Measurements from ENCODE around the gene NPAS3.

The NPAS3 gene

GRCh38 chr14:33285902-33286700 is 347.4 kb downstream of the NPAS3 start:
- H3K36me3 ChIP-seq (ENCODE audit: control insufficient read depth in 1 of 2, insufficient read depth in 2 of 2, low read length in 2 of 2), result no peaks in the 10 kb centered on the region
- no peaks in the 10 kb centered on the region for H3K4me1 ChIP-seq (ENCODE audit: control insufficient read depth in 1 of 2, insufficient read depth in 2 of 2, low read length in 2 of 2)
- no peak overlapping the region for H3K18ac ChIP-seq (ENCODE audit: low read length)
- no CpG with 5 or more reads among the region's 5 CpGs for WGBS (ENCODE audit: extremely low coverage, insufficient coverage, insufficient read length)
- H3K27me3 ChIP-seq (ENCODE audit: insufficient read depth, low read length), result no peaks in the 10 kb centered on the region
- no peak overlapping the region for H2BK120ac ChIP-seq (ENCODE audit: insufficient read depth, low read length, poor library complexity)
- H2BK12ac ChIP-seq (ENCODE audit: low read length), result no peak overlapping the region
- H4K12ac ChIP-seq (ENCODE audit: low read depth, low read length), result no peak overlapping the region
- H4K8ac ChIP-seq (ENCODE audit: low read depth, low read length), result no peak overlapping the region
- no peak overlapping the region for H2BK5ac ChIP-seq (ENCODE audit: low read depth, low read length, poor library complexity)
- no peak overlapping the region for H3K27ac ChIP-seq (ENCODE audit: low read depth, low read length)
- H2AFZ ChIP-seq (ENCODE audit: insufficient read depth, low read length, poor library complexity), result no peak overlapping the region
- H3K79me1 ChIP-seq (ENCODE audit: low read length), result no peaks in the 10 kb centered on the region
- no peak overlapping the region for H3K4ac ChIP-seq (ENCODE audit: low read depth, low read length)
- H3K23ac ChIP-seq (ENCODE audit: low read length), result no peak overlapping the region
- no peak overlapping the region for H3K4me2 ChIP-seq (ENCODE audit: low read length)
- no peak for DNase-seq
- H3K14ac ChIP-seq (ENCODE audit: low read length), result no peak overlapping the region
- H3K79me2 ChIP-seq (ENCODE audit: control insufficient read depth, insufficient read depth, low read length, poor library complexity), result no peaks in the 10 kb centered on the region
- no peak overlapping the region for H2AK5ac ChIP-seq (ENCODE audit: low read length)
- H4K91ac ChIP-seq (ENCODE audit: low read depth, low read length), result no peak overlapping the region
- no peak overlapping the region for H3K9ac ChIP-seq (ENCODE audit: low read length)
- no peak overlapping the region for H3K4me3 ChIP-seq (ENCODE audit: low read depth, low read length)
- H3K9me3 ChIP-seq (ENCODE audit: insufficient read depth, low read depth, low read length), result no peaks in the 10 kb centered on the region

- Histone ChIP-seq H2BK5ac (ENCODE audit: low read depth, low read length, poor library complexity) (no peak overlapping the region), H3K79me1 (ENCODE audit: low read length) (no peaks in the 10 kb centered on the region), H3K9ac (ENCODE audit: low read length) (no peak overlapping the region), H3K4me1 (ENCODE audit: control insufficient read depth in 1 of 2, insufficient read depth in 2 of 2, low read length in 2 of 2) (no peaks in the 10 kb centered on the region), H3K27ac (ENCODE audit: low read depth, low read length) (no peak overlapping the region), H3K4ac (ENCODE audit: low read depth, low read length) (no peak overlapping the region), H3K27me3 (ENCODE audit: insufficient read depth, low read length) (no peaks in the 10 kb centered on the region), H3K4me3 (ENCODE audit: low read depth, low read length) (no peak overlapping the region), H3K18ac (ENCODE audit: low read length) (no peak overlapping the region), H4K12ac (ENCODE audit: low read depth, low read length) (no peak overlapping the region), H3K9me3 (ENCODE audit: insufficient read depth, low read depth, low read length) (no peaks in the 10 kb centered on the region), H2AK5ac (ENCODE audit: low read length) (no peak overlapping the region), H2AFZ (ENCODE audit: insufficient read depth, low read length, poor library complexity) (no peak overlapping the region), H3K23ac (ENCODE audit: low read length) (no peak overlapping the region), H4K8ac (ENCODE audit: low read depth, low read length) (no peak overlapping the region), H3K36me3 (ENCODE audit: control insufficient read depth in 1 of 2, insufficient read depth in 2 of 2, low read length in 2 of 2) (no peaks in the 10 kb centered on the region), H3K4me2 (ENCODE audit: low read length) (no peak overlapping the region), H2BK12ac (ENCODE audit: low read length) (no peak overlapping the region), H3K14ac (ENCODE audit: low read length) (no peak overlapping the region), H2BK120ac (ENCODE audit: insufficient read depth, low read length, poor library complexity) (no peak overlapping the region), H4K91ac (ENCODE audit: low read depth, low read length) (no peak overlapping the region), H3K79me2 (ENCODE audit: control insufficient read depth, insufficient read depth, low read length, poor library complexity) (no peaks in the 10 kb centered on the region)
- no peak for DNase-seq
- WGBS (ENCODE audit: extremely low coverage, insufficient coverage, insufficient read length), result no CpG with 5 or more reads among the region's 6 CpGs
Observed at GRCh38 chr14:33287189-33287588, 348.5 kb downstream of the NPAS3 start.

- no peak overlapping the region for H3K27ac ChIP-seq (ENCODE audit: low read depth, low read length)
Observed at GRCh38 chr14:33290641-33291040, 352.0 kb downstream of the NPAS3 start.

DNA sequence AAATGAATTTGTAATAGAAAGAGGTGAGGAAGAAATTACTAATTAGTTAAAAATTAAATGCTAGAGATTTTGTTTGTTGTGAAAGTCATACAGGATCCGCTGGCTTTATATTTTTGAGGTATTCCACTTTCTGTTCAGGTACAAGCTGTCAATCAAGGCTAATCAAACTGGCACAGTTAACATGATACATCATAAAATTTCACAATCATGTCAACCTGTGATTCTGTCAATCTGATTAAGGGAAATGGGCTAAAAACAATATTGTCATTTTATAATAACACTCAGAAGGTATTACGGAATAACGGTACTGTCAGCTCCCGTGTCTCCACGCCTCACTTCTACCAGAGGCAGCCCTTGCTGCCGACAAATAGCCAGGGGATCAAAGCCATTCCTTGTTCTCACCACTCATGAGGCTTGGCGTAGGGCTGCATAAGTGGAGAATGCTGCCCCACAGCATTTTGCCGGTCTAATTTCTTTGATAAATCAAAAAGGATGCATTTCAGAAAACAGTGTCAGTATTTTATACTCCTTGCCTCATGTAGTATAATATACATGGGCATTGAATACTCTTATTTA is 352.9 kb downstream of the NPAS3 start:
- Histone ChIP-seq H3K79me1 (ENCODE audit: low read length) (no peaks in the 10 kb centered on the region), H3K4ac (ENCODE audit: low read depth, low read length) (no peak overlapping the region), H2BK120ac (ENCODE audit: insufficient read depth, low read length, poor library complexity) (no peak overlapping the region), H3K4me1 (ENCODE audit: control insufficient read depth in 1 of 2, insufficient read depth in 2 of 2, low read length in 2 of 2) (no peaks in the 10 kb centered on the region), H3K9me3 (ENCODE audit: insufficient read depth, low read depth, low read length) (no peaks in the 10 kb centered on the region), H4K8ac (ENCODE audit: low read depth, low read length) (no peak overlapping the region), H3K4me3 (ENCODE audit: low read depth, low read length) (no peak overlapping the region), H3K36me3 (ENCODE audit: control insufficient read depth in 1 of 2, insufficient read depth in 2 of 2, low read length in 2 of 2) (no peaks in the 10 kb centered on the region), H3K14ac (ENCODE audit: low read length) (no peak overlapping the region), H4K12ac (ENCODE audit: low read depth, low read length) (no peak overlapping the region), H3K79me2 (ENCODE audit: control insufficient read depth, insufficient read depth, low read length, poor library complexity) (no peaks in the 10 kb centered on the region), H2AK5ac (ENCODE audit: low read length) (no peak overlapping the region), H3K18ac (ENCODE audit: low read length) (no peak overlapping the region), H3K4me2 (ENCODE audit: low read length) (no peak overlapping the region), H3K27ac (ENCODE audit: low read depth, low read length) (no peak overlapping the region), H3K9ac (ENCODE audit: low read length) (no peak overlapping the region), H2BK5ac (ENCODE audit: low read depth, low read length, poor library complexity) (no peak overlapping the region), H3K23ac (ENCODE audit: low read length) (no peak overlapping the region), H2AFZ (ENCODE audit: insufficient read depth, low read length, poor library complexity) (no peak overlapping the region), H4K91ac (ENCODE audit: low read depth, low read length) (no peak overlapping the region), H3K27me3 (ENCODE audit: insufficient read depth, low read length) (no peaks in the 10 kb centered on the region), H2BK12ac (ENCODE audit: low read length) (no peak overlapping the region)
- no CpG with 5 or more reads among the region's 8 CpGs for WGBS (ENCODE audit: extremely low coverage, insufficient coverage, insufficient read length)
- DNase-seq, result no peak

More at GRCh38 chr14:33290641-33291040, 352.0 kb downstream of the NPAS3 start:
- Histone ChIP-seq H3K79me1 (ENCODE audit: low read length) (no peaks in the 10 kb centered on the region), H3K4ac (ENCODE audit: low read depth, low read length) (no peak overlapping the region), H3K23ac (ENCODE audit: low read length) (no peak overlapping the region), H3K4me3 (ENCODE audit: low read depth, low read length) (no peak overlapping the region), H3K9ac (ENCODE audit: low read length) (no peak overlapping the region), H2BK12ac (ENCODE audit: low read length) (no peak overlapping the region), H3K4me2 (ENCODE audit: low read length) (no peak overlapping the region), H2BK120ac (ENCODE audit: insufficient read depth, low read length, poor library complexity) (no peak overlapping the region), H3K14ac (ENCODE audit: low read length) (no peak overlapping the region), H3K79me2 (ENCODE audit: control insufficient read depth, insufficient read depth, low read length, poor library complexity) (no peaks in the 10 kb centered on the region), H2BK5ac (ENCODE audit: low read depth, low read length, poor library complexity) (no peak overlapping the region), H2AK5ac (ENCODE audit: low read length) (no peak overlapping the region), H3K18ac (ENCODE audit: low read length) (no peak overlapping the region), H4K8ac (ENCODE audit: low read depth, low read length) (no peak overlapping the region), H3K36me3 (ENCODE audit: control insufficient read depth in 1 of 2, insufficient read depth in 2 of 2, low read length in 2 of 2) (no peaks in the 10 kb centered on the region), H2AFZ (ENCODE audit: insufficient read depth, low read length, poor library complexity) (no peak overlapping the region), H3K9me3 (ENCODE audit: insufficient read depth, low read depth, low read length) (no peaks in the 10 kb centered on the region), H3K27me3 (ENCODE audit: insufficient read depth, low read length) (no peaks in the 10 kb centered on the region), H3K4me1 (ENCODE audit: control insufficient read depth in 1 of 2, insufficient read depth in 2 of 2, low read length in 2 of 2) (no peaks in the 10 kb centered on the region), H4K12ac (ENCODE audit: low read depth, low read length) (no peak overlapping the region), H4K91ac (ENCODE audit: low read depth, low read length) (no peak overlapping the region)
- DNase-seq, result no peak
- no CpG with 5 or more reads among the region's 4 CpGs for WGBS (ENCODE audit: extremely low coverage, insufficient coverage, insufficient read length)

All from trophoblast cell (in vitro differentiated cells and primary cell).